K562 (cell line): ENCODE results near the gene ZNHIT2.

Experiments
- NCOA2 ChIP-seq, 2 experiments: fragments of 450-650 bp; IDR thresholded peaks; 2 replicates each; pipeline ENCODE4 v1.6.1; 2018; ENCODE audit warnings: mild to moderate bottlenecking in 2 of 2, moderate library complexity in 1 of 2; ENCODE audit not compliant: partially characterized antibody in 2 of 2
- RAD21 ChIP-seq, 2 experiments: fragments of 250-450 bp in 1 of 2; fragments of 450-650 bp in 1 of 2; sonication (Bioruptor Pico) in 1 of 2; formaldehyde crosslinking in 1 of 2; IDR thresholded peaks in 1 of 2; conservative IDR thresholded peaks in 1 of 2; 2 replicates each; pipeline versions ENCODE4 v1.4.0 to v1.8.0; 2020 to 2022; ENCODE audit warnings: mild to moderate bottlenecking in 2 of 2, moderate library complexity in 1 of 2
- RFX1 ChIP-seq: fragments of 450-650 bp; IDR thresholded peaks from 2 replicates; pipeline ENCODE4 v1.6.1; 2016; ENCODE audit warnings: mild to moderate bottlenecking, moderate library complexity
- TEAD2 ChIP-seq: fragments of 450-650 bp; IDR thresholded peaks from 2 replicates; pipeline ENCODE4 v1.6.1; 2016; ENCODE audit warnings: missing genetic modification characterization, control low read depth, missing compliant biosample characterization
- TRIM24 ChIP-seq, 2 experiments: fragments of 450-650 bp; IDR thresholded peaks; 2 replicates each; pipeline ENCODE4 v1.6.1; 2016
- ZNF780A ChIP-seq: fragments of 250-450 bp; sonication (Bioruptor Pico); IDR thresholded peaks from 2 replicates; pipeline ENCODE4 v1.5.0; 2021; ENCODE audit warnings: mild to moderate bottlenecking
- TF ChIP-seq, protein P1 (sequence below), 3 experiments: IDR thresholded peaks in 2 of 3; conservative IDR thresholded peaks in 1 of 3; 2 replicates each; pipeline ENCODE4 v1.5.1; 2011 to 2012; ENCODE audit warnings: low read length in 3 of 3, mild to moderate bottlenecking in 3 of 3, control low read depth in 2 of 3, improper control_type of control experiment in 1 of 3, inconsistent platforms in 1 of 3, low read depth in 1 of 3, mixed read lengths in 1 of 3, moderate library complexity in 1 of 3; ENCODE audit not compliant: insufficient read depth in 2 of 3

DNA sequence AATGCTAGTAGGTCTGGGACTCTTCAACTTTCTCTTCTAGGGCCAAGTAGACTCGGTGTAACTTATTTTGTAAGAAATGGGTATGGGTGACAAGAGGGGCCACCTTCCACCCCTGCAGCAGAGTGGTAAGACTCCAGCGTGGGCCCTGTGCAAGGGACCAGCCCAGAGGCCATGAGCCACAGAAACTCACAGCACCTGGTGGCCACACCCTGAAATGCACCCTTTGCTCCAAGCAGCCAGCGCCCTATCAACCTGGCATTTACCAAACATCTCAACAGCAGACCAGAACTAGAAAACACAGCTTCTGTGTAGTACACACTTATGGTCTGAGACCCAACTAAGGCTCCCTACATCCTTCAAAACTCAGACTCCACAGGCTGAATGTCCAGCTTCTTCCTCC lies 39.4 kb downstream of the ZNHIT2 start:
- TF ChIP-seq RAD21 (CRISPR knock-in tag; conservative IDR thresholded peaks at IDR 0.05 in 1 of 2, IDR thresholded peaks at IDR 0.05 in 1 of 2) (peak; percentile 50 to 60), RFX1 (no peak), ZNF780A (no peak), TRIM24 (IDR thresholded peaks at IDR 0.05) (no peak), TEAD2 (no peak), NCOA2 (IDR thresholded peaks at IDR 0.05; ENCODE audit: partially characterized antibody in 2 of 2) (no peak)
- TF ChIP-seq, protein P1, sequence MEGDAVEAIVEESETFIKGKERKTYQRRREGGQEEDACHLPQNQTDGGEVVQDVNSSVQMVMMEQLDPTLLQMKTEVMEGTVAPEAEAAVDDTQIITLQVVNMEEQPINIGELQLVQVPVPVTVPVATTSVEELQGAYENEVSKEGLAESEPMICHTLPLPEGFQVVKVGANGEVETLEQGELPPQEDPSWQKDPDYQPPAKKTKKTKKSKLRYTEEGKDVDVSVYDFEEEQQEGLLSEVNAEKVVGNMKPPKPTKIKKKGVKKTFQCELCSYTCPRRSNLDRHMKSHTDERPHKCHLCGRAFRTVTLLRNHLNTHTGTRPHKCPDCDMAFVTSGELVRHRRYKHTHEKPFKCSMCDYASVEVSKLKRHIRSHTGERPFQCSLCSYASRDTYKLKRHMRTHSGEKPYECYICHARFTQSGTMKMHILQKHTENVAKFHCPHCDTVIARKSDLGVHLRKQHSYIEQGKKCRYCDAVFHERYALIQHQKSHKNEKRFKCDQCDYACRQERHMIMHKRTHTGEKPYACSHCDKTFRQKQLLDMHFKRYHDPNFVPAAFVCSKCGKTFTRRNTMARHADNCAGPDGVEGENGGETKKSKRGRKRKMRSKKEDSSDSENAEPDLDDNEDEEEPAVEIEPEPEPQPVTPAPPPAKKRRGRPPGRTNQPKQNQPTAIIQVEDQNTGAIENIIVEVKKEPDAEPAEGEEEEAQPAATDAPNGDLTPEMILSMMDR (IDR thresholded peaks at IDR 0.05 in 2 of 3, conservative IDR thresholded peaks at IDR 0.05 in 1 of 3; ENCODE audit: insufficient read depth in 2 of 3, low read depth in 1 of 3, low read length in 3 of 3), result peak; percentile 80 to 87 (median 83)
